GM18861 (cell line): ENCODE data around the gene EDA.
"Not testable (repeated sequence)": the region's sequence is repeated elsewhere in the genome, so short reads cannot be mapped to it uniquely, and the experiment has no call there.

Experiments used
- ATAC-seq: cut with Tn5 transposase; IDR thresholded peaks from one replicate; pipeline ENCODE4 v1.9.1; 2021; ENCODE audit not compliant: unreplicated experiment

EDA gene

GRCh38 chrX:69948276-69948797 lies 332.4 kb downstream of the EDA start:
- ATAC-seq = no peak

- no peak for ATAC-seq
Observed at GRCh38 chrX:69951753-69952152, 335.8 kb downstream of the EDA start.

- ATAC-seq = no peak
Observed at GRCh38 chrX:69959712-69960111, 343.8 kb downstream of the EDA start.

- no peak for ATAC-seq
Observed at GRCh38 chrX:69961365-69962072, 345.6 kb downstream of the EDA start.

- no peak for ATAC-seq
Observed at GRCh38 chrX:69968950-69969349, 353.0 kb downstream of the EDA start.

- ATAC-seq = no peak
Observed at GRCh38 chrX:69969460-69969859, 353.5 kb downstream of the EDA start.

- ATAC-seq = no peak
Observed at GRCh38 chrX:69987691-69988090, 371.8 kb downstream of the EDA start.

GRCh38 chrX:69988955-69989394 lies 373.1 kb downstream of the EDA start:
- ATAC-seq = no peak

- no peak for ATAC-seq
Observed at GRCh38 chrX:69991685-69992084, 375.8 kb downstream of the EDA start.

- ATAC-seq = no peak
Observed at GRCh38 chrX:69993494-69993893, 377.6 kb downstream of the EDA start.

GRCh38 chrX:69995362-69996112 lies 379.6 kb downstream of the EDA start:
- no peak for ATAC-seq

GRCh38 chrX:69996113-69996468 lies 380.2 kb downstream of the EDA start:
- no peak for ATAC-seq

- ATAC-seq = not testable (repeated sequence)
Observed at GRCh38 chrX:69998299-69998698, 382.4 kb downstream of the EDA start.

GRCh38 chrX:70001269-70001668 lies 385.4 kb downstream of the EDA start:
- no peak for ATAC-seq

- ATAC-seq = no peak
Observed at GRCh38 chrX:70001708-70002341, 385.9 kb downstream of the EDA start.

- no peak for ATAC-seq
Observed at GRCh38 chrX:70007946-70008345, 392.0 kb downstream of the EDA start.

- no peak for ATAC-seq
Observed at GRCh38 chrX:70009049-70009448, 393.1 kb downstream of the EDA start.

GRCh38 chrX:70009970-70010369 lies 394.1 kb downstream of the EDA start:
- ATAC-seq = no peak

- ATAC-seq = no peak
Observed at GRCh38 chrX:70012756-70013155, 396.8 kb downstream of the EDA start.

GRCh38 chrX:70013466-70014381 lies 397.8 kb downstream of the EDA start:
- ATAC-seq = no peak

GRCh38 chrX:70016513-70016912 lies 400.6 kb downstream of the EDA start:
- no peak for ATAC-seq
